HG03521 (cell line): ENCODE data around the gene CSNK2A1.
A peak's percentile ranks its signal among the peaks of the same experiment; 100 is the strongest.

ENCODE experiments used
- ATAC-seq: cut with Tn5 transposase; IDR thresholded peaks from one replicate; pipeline ENCODE4 v1.9.1; 2021; ENCODE audit warnings: mild to moderate bottlenecking, moderate library complexity; ENCODE audit not compliant: unreplicated experiment

CSNK2A1 gene

GRCh38 chr20:568097-568652 lies 24.6 kb upstream of the CSNK2A1 start:
- ATAC-seq: no peak

GRCh38 chr20:564192-564591 lies 20.6 kb upstream of the CSNK2A1 start:
- ATAC-seq: no peak

- no peak for ATAC-seq
Observed at GRCh38 chr20:563187-563586, 19.6 kb upstream of the CSNK2A1 start.

- no peak for ATAC-seq
Observed at GRCh38 chr20:562232-562897, 18.8 kb upstream of the CSNK2A1 start.

- ATAC-seq: no peak
Observed at GRCh38 chr20:561437-562231, 18.0 kb upstream of the CSNK2A1 start.

GRCh38 chr20:560680-561079 lies 17.1 kb upstream of the CSNK2A1 start:
- no peak for ATAC-seq

- ATAC-seq: no peak
Observed at GRCh38 chr20:558117-558516, 14.5 kb upstream of the CSNK2A1 start.

GRCh38 chr20:556984-557383 lies 13.4 kb upstream of the CSNK2A1 start:
- ATAC-seq: no peak

GRCh38 chr20:555976-556385 lies 12.4 kb upstream of the CSNK2A1 start:
- no peak for ATAC-seq

GRCh38 chr20:550611-551010 lies 7.0 kb upstream of the CSNK2A1 start:
- no peak for ATAC-seq

GRCh38 chr20:549722-550496 lies 6.3 kb upstream of the CSNK2A1 start:
- ATAC-seq: no peak

- ATAC-seq: no peak
Observed at GRCh38 chr20:548906-549305, 5.3 kb upstream of the CSNK2A1 start.

- no peak for ATAC-seq
Observed at GRCh38 chr20:547394-547793, 3.8 kb upstream of the CSNK2A1 start.

GRCh38 chr20:546353-546752 lies 2.8 kb upstream of the CSNK2A1 start:
- ATAC-seq: no peak

- no peak for ATAC-seq
Observed at GRCh38 chr20:544153-544725, 649 bp upstream of the CSNK2A1 start.

- peak; percentile 12 for ATAC-seq
Observed at GRCh38 chr20:542777-543368, 717 bp downstream of the CSNK2A1 start.

- no peak for ATAC-seq
Observed at GRCh38 chr20:540391-541201, 3.0 kb downstream of the CSNK2A1 start.

GRCh38 chr20:539848-540247 lies 3.7 kb downstream of the CSNK2A1 start:
- no peak for ATAC-seq

GRCh38 chr20:539191-539590 lies 4.4 kb downstream of the CSNK2A1 start:
- no peak for ATAC-seq

GRCh38 chr20:537983-538382 lies 5.6 kb downstream of the CSNK2A1 start:
- ATAC-seq: no peak
